Central memory CD8-positive, alpha-beta T cell (primary cell): Measurements from ENCODE around the gene TLE4.

Source experiments
- ATAC-seq: fragments of 150-1000 bp; cut with Tn5 transposase; replicated peaks from 2 replicates; pipeline ENCODE4 v1.10.0; 2022; ENCODE audit warnings: mild to moderate bottlenecking, moderate FRiP score, moderate number of reproducible peaks; ENCODE audit not compliant: poor library complexity, severe bottlenecking; ENCODE audit errors: extremely low read depth
- DNase-seq, 2 donors: peaks; one replicate each; pipeline ENCODE4 v3.0.0; 2021; ENCODE audit warnings: low spot score in 2 of 2
- H3K27ac Mint-ChIP-seq: one replicate; pipeline ENCODE4 v1.8.0; 2022; ENCODE audit warnings: low read depth, mild to moderate bottlenecking, moderate library complexity, mixed read lengths
- H3K27me3 Mint-ChIP-seq: one replicate; pipeline ENCODE4 v1.8.0; 2022; ENCODE audit warnings: mixed read lengths
- H3K36me3 Mint-ChIP-seq: one replicate; pipeline ENCODE4 v1.8.0; 2022; ENCODE audit warnings: mild to moderate bottlenecking, moderate library complexity, mixed read lengths; ENCODE audit not compliant: insufficient read depth
- H3K4me1 Mint-ChIP-seq: one replicate; pipeline ENCODE4 v1.8.0; 2022; ENCODE audit warnings: mixed read lengths
- H3K4me3 Mint-ChIP-seq: one replicate; pipeline ENCODE4 v1.8.0; 2022; ENCODE audit warnings: mild to moderate bottlenecking, moderate library complexity, mixed read lengths
- H3K9me3 Mint-ChIP-seq: one replicate; pipeline ENCODE4 v1.8.0; 2022; ENCODE audit warnings: mixed read lengths

Gene TLE4

GRCh38 chr9:79698967-79699366 is 127.2 kb downstream of the TLE4 start:
- no peak for DNase-seq
- no peak overlapping the region for H3K27ac Mint-ChIP-seq
- no peaks in the 10 kb centered on the region for H3K9me3 Mint-ChIP-seq
- H3K36me3 Mint-ChIP-seq = peaks cover 2% of the 10 kb centered on the region
- H3K27me3 Mint-ChIP-seq = no peaks in the 10 kb centered on the region
- H3K4me3 Mint-ChIP-seq = no peak overlapping the region
- ATAC-seq = no peak
- H3K4me1 Mint-ChIP-seq = peaks cover 57% of the 10 kb centered on the region

- no peak for ATAC-seq
- Mint-ChIP-seq H3K4me1 (peaks cover 52% of the 10 kb centered on the region), H3K27me3 (no peaks in the 10 kb centered on the region), H3K36me3 (peaks cover 2% of the 10 kb centered on the region), H3K9me3 (no peaks in the 10 kb centered on the region), H3K27ac (no peak overlapping the region), H3K4me3 (no peak overlapping the region)
- DNase-seq = no peak
Observed at GRCh38 chr9:79699479-79699878, 127.7 kb downstream of the TLE4 start.

- peaks cover 39% of the 10 kb centered on the region for H3K4me1 Mint-ChIP-seq
- no peak overlapping the region for H3K4me3 Mint-ChIP-seq
- H3K36me3 Mint-ChIP-seq = peaks cover 5% of the 10 kb centered on the region
- H3K9me3 Mint-ChIP-seq = no peaks in the 10 kb centered on the region
- ATAC-seq (no peak), DNase-seq (no peak)
- H3K27ac Mint-ChIP-seq = no peak overlapping the region
- H3K27me3 Mint-ChIP-seq = no peaks in the 10 kb centered on the region
Observed at GRCh38 chr9:79700607-79701360, 129.0 kb downstream of the TLE4 start.

- DNase-seq (no peak), ATAC-seq (no peak)
- no peak overlapping the region for H3K27ac Mint-ChIP-seq
- H3K4me3 Mint-ChIP-seq = no peak overlapping the region
- H3K4me1 Mint-ChIP-seq = peaks cover 34% of the 10 kb centered on the region
- H3K36me3 Mint-ChIP-seq = peaks cover 10% of the 10 kb centered on the region
- no peaks in the 10 kb centered on the region for H3K9me3 Mint-ChIP-seq
- no peaks in the 10 kb centered on the region for H3K27me3 Mint-ChIP-seq
Observed at GRCh38 chr9:79701651-79702050, 129.9 kb downstream of the TLE4 start.

- H3K36me3 Mint-ChIP-seq = peaks cover 14% of the 10 kb centered on the region
- no peak overlapping the region for H3K27ac Mint-ChIP-seq
- DNase-seq (no peak), ATAC-seq (no peak)
- no peaks in the 10 kb centered on the region for H3K9me3 Mint-ChIP-seq
- H3K4me1 Mint-ChIP-seq = peaks cover 17% of the 10 kb centered on the region
- H3K4me3 Mint-ChIP-seq = no peak overlapping the region
- H3K27me3 Mint-ChIP-seq = no peaks in the 10 kb centered on the region
Observed at GRCh38 chr9:79705704-79706103, 133.9 kb downstream of the TLE4 start.

GRCh38 chr9:79706512-79706911 is 134.7 kb downstream of the TLE4 start:
- Mint-ChIP-seq H3K27me3 (no peaks in the 10 kb centered on the region), H3K4me3 (no peak overlapping the region), H3K9me3 (no peaks in the 10 kb centered on the region), H3K4me1 (peaks cover 19% of the 10 kb centered on the region), H3K27ac (no peak overlapping the region), H3K36me3 (peaks cover 14% of the 10 kb centered on the region)
- ATAC-seq (no peak), DNase-seq (no peak)

GRCh38 chr9:79707589-79707988 is 135.8 kb downstream of the TLE4 start:
- Mint-ChIP-seq H3K4me1 (peaks cover 9% of the 10 kb centered on the region), H3K4me3 (no peak overlapping the region), H3K9me3 (no peaks in the 10 kb centered on the region), H3K36me3 (peaks cover 17% of the 10 kb centered on the region), H3K27ac (no peak overlapping the region), H3K27me3 (no peaks in the 10 kb centered on the region)
- no peak for DNase-seq
- no peak for ATAC-seq

GRCh38 chr9:79708541-79708940 is 136.8 kb downstream of the TLE4 start:
- no peak for DNase-seq
- Mint-ChIP-seq H3K4me3 (no peak overlapping the region), H3K9me3 (no peaks in the 10 kb centered on the region), H3K4me1 (peaks cover 9% of the 10 kb centered on the region), H3K36me3 (peaks cover 19% of the 10 kb centered on the region), H3K27me3 (no peaks in the 10 kb centered on the region), H3K27ac (no peak overlapping the region)
- no peak for ATAC-seq

- H3K4me1 Mint-ChIP-seq = peaks cover 15% of the 10 kb centered on the region
- H3K4me3 Mint-ChIP-seq = no peak overlapping the region
- no peaks in the 10 kb centered on the region for H3K27me3 Mint-ChIP-seq
- no peak for ATAC-seq
- peaks cover 17% of the 10 kb centered on the region for H3K36me3 Mint-ChIP-seq
- no peak for DNase-seq
- no peaks in the 10 kb centered on the region for H3K9me3 Mint-ChIP-seq
- H3K27ac Mint-ChIP-seq = no peak overlapping the region
Observed at GRCh38 chr9:79709743-79710674, 138.2 kb downstream of the TLE4 start.

GRCh38 chr9:79711874-79712273 is 140.1 kb downstream of the TLE4 start:
- H3K27ac Mint-ChIP-seq = no peak overlapping the region

GRCh38 chr9:79719021-79719420 is 147.3 kb downstream of the TLE4 start:
- Mint-ChIP-seq H3K36me3 (peaks cover 38% of the 10 kb centered on the region), H3K27me3 (no peaks in the 10 kb centered on the region), H3K4me1 (peaks cover 6% of the 10 kb centered on the region), H3K9me3 (no peaks in the 10 kb centered on the region), H3K4me3 (no peak overlapping the region), H3K27ac (no peak overlapping the region)
- ATAC-seq = no peak
- no peak for DNase-seq

More at GRCh38 chr9:79711874-79712273, 140.1 kb downstream of the TLE4 start:
- no peaks in the 10 kb centered on the region for H3K27me3 Mint-ChIP-seq
- H3K4me3 Mint-ChIP-seq = no peak overlapping the region
- no peak for ATAC-seq
- H3K36me3 Mint-ChIP-seq = peaks cover 7% of the 10 kb centered on the region
- H3K4me1 Mint-ChIP-seq = peaks cover 15% of the 10 kb centered on the region
- no peaks in the 10 kb centered on the region for H3K9me3 Mint-ChIP-seq
- DNase-seq = no peak

- Mint-ChIP-seq H3K27ac (no peak overlapping the region), H3K27me3 (no peaks in the 10 kb centered on the region), H3K36me3 (peaks cover 44% of the 10 kb centered on the region), H3K4me3 (no peak overlapping the region), H3K4me1 (no peaks in the 10 kb centered on the region), H3K9me3 (no peaks in the 10 kb centered on the region)
- ATAC-seq (no peak), DNase-seq (no peak)
Observed at GRCh38 chr9:79719989-79720388, 148.2 kb downstream of the TLE4 start.
